SK-N-SH treated with all-trans-retinoic acid at 6 μM for 48 hours (cell line): ENCODE results near the gene RFXAP.

Experiments
- ATAC-seq: fragments of 200-7000 bp; cut with Tn5 transposase; 3 replicates; pipeline ENCODE4 v1.9.1; 2020; ENCODE audit warnings: mild to moderate bottlenecking, moderate library complexity
- ARNTL ChIP-seq: fragments of 450-650 bp; formaldehyde crosslinking; IDR thresholded peaks from 2 replicates; pipeline ENCODE4 v1.5.0; 2020; ENCODE audit warnings: low read depth, mild to moderate bottlenecking, moderate library complexity, borderline replicate concordance
- BACH2 ChIP-seq: fragments of 250-450 bp; sonication (Bioruptor Pico); IDR thresholded peaks from 2 replicates; pipeline ENCODE4 v1.9.0; 2021; ENCODE audit warnings: mild to moderate bottlenecking, borderline replicate concordance
- CREB5 ChIP-seq: fragments of 250-450 bp; sonication (Bioruptor Pico); IDR thresholded peaks from 2 replicates; pipeline ENCODE4 v1.5.1; 2020; ENCODE audit warnings: low read depth, mild to moderate bottlenecking, moderate library complexity
- CSRNP3 ChIP-seq: fragments of 250-450 bp; sonication (Bioruptor Pico); IDR thresholded peaks from 2 replicates; pipeline ENCODE4 v1.5.1; 2021; ENCODE audit warnings: mild to moderate bottlenecking, moderate library complexity
- ESRRG ChIP-seq: fragments of 250-450 bp; sonication (Bioruptor Pico); IDR thresholded peaks from 2 replicates; pipeline ENCODE4 v1.6.1; 2021; ENCODE audit warnings: mild to moderate bottlenecking
- GLIS3 ChIP-seq: fragments of 250-450 bp; sonication (Bioruptor Pico); IDR thresholded peaks from 2 replicates; pipeline ENCODE4 v1.5.0; 2020; ENCODE audit warnings: mild to moderate bottlenecking, moderate library complexity
- ISL1 ChIP-seq: fragments of 250-450 bp; sonication (Bioruptor Pico); IDR thresholded peaks from 2 replicates; pipeline ENCODE4 v2.1.2; 2022; ENCODE audit warnings: mild to moderate bottlenecking, moderate library complexity
- OSR1 ChIP-seq: fragments of 250-450 bp; sonication (Bioruptor Pico); IDR thresholded peaks from 2 replicates; pipeline ENCODE4 v1.8.0; 2022; ENCODE audit warnings: moderate library complexity, mild to moderate bottlenecking, inconsistent platforms
- PATZ1 ChIP-seq: fragments of 250-450 bp; sonication (Bioruptor Pico); IDR thresholded peaks from 2 replicates; pipeline ENCODE4 v1.8.0; 2020; ENCODE audit warnings: mild to moderate bottlenecking, moderate library complexity, borderline replicate concordance
- POU6F1 ChIP-seq: fragments of 250-450 bp; sonication (Bioruptor Pico); IDR thresholded peaks from 2 replicates; pipeline ENCODE4 v1.8.0; 2021; ENCODE audit warnings: low read depth, mild to moderate bottlenecking, moderate library complexity, borderline replicate concordance
- PPARA ChIP-seq: fragments of 250-450 bp; sonication (Bioruptor Pico); IDR thresholded peaks from 2 replicates; pipeline ENCODE4 v1.5.0; 2020; ENCODE audit warnings: mild to moderate bottlenecking, borderline replicate concordance
- RARB ChIP-seq: fragments of 250-450 bp; sonication (Bioruptor Pico); IDR thresholded peaks from 2 replicates; pipeline ENCODE4 v1.8.0; 2021; ENCODE audit warnings: mild to moderate bottlenecking, moderate library complexity
- SNAI2 ChIP-seq: fragments of 250-450 bp; sonication (Bioruptor Pico); IDR thresholded peaks from 2 replicates; pipeline ENCODE4 v1.5.0; 2020; ENCODE audit warnings: mild to moderate bottlenecking, moderate library complexity
- TCF4 ChIP-seq: fragments of 250-450 bp; sonication (Bioruptor Pico); IDR thresholded peaks from 2 replicates; pipeline ENCODE4 v1.8.0; 2021; ENCODE audit warnings: mild to moderate bottlenecking, moderate library complexity, borderline replicate concordance
- TSHZ2 ChIP-seq: fragments of 250-450 bp; sonication (Bioruptor Pico); IDR thresholded peaks from 2 replicates; pipeline ENCODE4 v1.5.0; 2020; ENCODE audit warnings: mild to moderate bottlenecking, moderate library complexity
- ZC3H10 ChIP-seq: fragments of 250-450 bp; sonication (Bioruptor Pico); IDR thresholded peaks from 2 replicates; pipeline ENCODE4 v1.5.1; 2021; ENCODE audit warnings: mild to moderate bottlenecking, moderate library complexity
- ZFP3 ChIP-seq: fragments of 250-450 bp; sonication (Bioruptor Pico); IDR thresholded peaks from 2 replicates; pipeline ENCODE4 v1.5.0; 2020; ENCODE audit warnings: mild to moderate bottlenecking, moderate library complexity
- ZFP30 ChIP-seq: fragments of 450-650 bp; formaldehyde crosslinking; IDR thresholded peaks from 2 replicates; pipeline ENCODE4 v1.5.0; 2022; ENCODE audit warnings: mild to moderate bottlenecking, moderate library complexity
- ZNF565 ChIP-seq: fragments of 450-650 bp; formaldehyde crosslinking; conservative IDR thresholded peaks from 2 replicates; pipeline ENCODE4 v1.5.0; 2020; ENCODE audit warnings: low read depth, mild to moderate bottlenecking, moderate library complexity
- ZNF70 ChIP-seq: fragments of 450-650 bp; formaldehyde crosslinking; IDR thresholded peaks from 2 replicates; pipeline ENCODE4 v1.5.0; 2020; ENCODE audit warnings: mild to moderate bottlenecking, moderate library complexity

RFXAP gene

GRCh38 chr13:36857253-36857652, 38.2 kb downstream of the RFXAP start (continued):
- TF ChIP-seq CSRNP3 (CRISPR knock-in tag) = no peak
- TF ChIP-seq ZC3H10 (CRISPR knock-in tag) = no peak
- TF ChIP-seq ZNF565 (CRISPR knock-in tag) = no peak
- TF ChIP-seq RARB (CRISPR knock-in tag) = no peak
- no peak for TF ChIP-seq PATZ1 (CRISPR knock-in tag)
- TF ChIP-seq GLIS3 (CRISPR knock-in tag) = no peak
- no peak for TF ChIP-seq TCF4 (CRISPR knock-in tag)
- TF ChIP-seq ZFP3 (CRISPR knock-in tag) = no peak

- TF ChIP-seq PPARA (CRISPR knock-in tag) (no peak), ZFP3 (CRISPR knock-in tag) (no peak), RARB (CRISPR knock-in tag) (no peak), ZNF565 (CRISPR knock-in tag) (no peak), ZNF70 (CRISPR knock-in tag) (no peak), TCF4 (CRISPR knock-in tag) (no peak), POU6F1 (no peak), CSRNP3 (CRISPR knock-in tag) (no peak), GLIS3 (CRISPR knock-in tag) (no peak), ZFP30 (no peak), ESRRG (no peak), OSR1 (CRISPR knock-in tag) (no peak), SNAI2 (CRISPR knock-in tag) (no peak), ARNTL (CRISPR knock-in tag) (no peak), CREB5 (CRISPR knock-in tag) (no peak), ZC3H10 (CRISPR knock-in tag) (no peak), TSHZ2 (CRISPR knock-in tag) (no peak)
- TF ChIP-seq, all 23 proteins: peak for 0
- peak; percentile 96 for ATAC-seq
Measured at GRCh38 chr13:36858290-36858689, 39.3 kb downstream of the RFXAP start.

GRCh38 chr13:36859259-36859658, 40.2 kb downstream of the RFXAP start:
- ATAC-seq = no peak
- TF ChIP-seq ARNTL (CRISPR knock-in tag) (no peak), CREB5 (CRISPR knock-in tag) (no peak), GLIS3 (CRISPR knock-in tag) (no peak), ZFP30 (no peak), ZNF565 (CRISPR knock-in tag) (no peak), ZFP3 (CRISPR knock-in tag) (no peak), PPARA (CRISPR knock-in tag) (no peak), BACH2 (CRISPR knock-in tag) (no peak), ISL1 (CRISPR knock-in tag) (no peak), ZC3H10 (CRISPR knock-in tag) (no peak), TSHZ2 (CRISPR knock-in tag) (no peak)
